RWPE2 (cell line): ENCODE measurements around the gene PAEP.
A peak's percentile ranks its signal among the peaks of the same experiment; 100 is the strongest.

Experiments used
- ATAC-seq: fragments of 200-7000 bp; cut with Tn5 transposase; 3 replicates; pipeline ENCODE4 v1.9.1; 2021; ENCODE audit warnings: low read depth
- DNase-seq: peaks from one replicate; pipeline ENCODE4 v3.0.0-alpha.2; 2020; ENCODE audit warnings: low spot score
- H3K27ac ChIP-seq: fragments of 450-650 bp; 2 replicates; pipeline ENCODE4 v1.5.1; 2017; ENCODE audit warnings: mild to moderate bottlenecking; ENCODE audit not compliant: poor library complexity, severe bottlenecking
- H3K27me3 ChIP-seq: fragments of 250-450 bp; sonication (Bioruptor Pico); 2 replicates; pipeline ENCODE4 v1.5.1; 2021; ENCODE audit warnings: mild to moderate bottlenecking, moderate library complexity; ENCODE audit not compliant: insufficient read depth, poor library complexity, severe bottlenecking
- H3K36me3 ChIP-seq: fragments of 250-450 bp; sonication (Bioruptor Pico); 2 replicates; pipeline ENCODE4 v1.5.1; 2020; ENCODE audit warnings: low read depth, mild to moderate bottlenecking, moderate library complexity
- H3K4me1 ChIP-seq: fragments of 250-450 bp; sonication (Bioruptor Pico); 2 replicates; pipeline ENCODE4 v1.5.1; 2021; ENCODE audit warnings: mild to moderate bottlenecking, moderate library complexity; ENCODE audit not compliant: insufficient read depth, poor library complexity, severe bottlenecking
- H3K4me3 ChIP-seq: fragments of 250-450 bp; sonication (Bioruptor Pico); 2 replicates; pipeline ENCODE4 v1.5.1; 2021; ENCODE audit warnings: mild to moderate bottlenecking, moderate library complexity; ENCODE audit not compliant: severe bottlenecking
- H3K9me3 ChIP-seq: fragments of 250-450 bp; sonication (Bioruptor Pico); 2 replicates; pipeline ENCODE4 v1.5.1; 2021; ENCODE audit warnings: mild to moderate bottlenecking, moderate library complexity; ENCODE audit not compliant: severe bottlenecking
- CTCF ChIP-seq: fragments of 450-650 bp; IDR thresholded peaks from one replicate; pipeline ENCODE4 v1.5.1; 2017; ENCODE audit warnings: mild to moderate bottlenecking, moderate library complexity; ENCODE audit not compliant: poor library complexity, severe bottlenecking

PAEP gene

DNA sequence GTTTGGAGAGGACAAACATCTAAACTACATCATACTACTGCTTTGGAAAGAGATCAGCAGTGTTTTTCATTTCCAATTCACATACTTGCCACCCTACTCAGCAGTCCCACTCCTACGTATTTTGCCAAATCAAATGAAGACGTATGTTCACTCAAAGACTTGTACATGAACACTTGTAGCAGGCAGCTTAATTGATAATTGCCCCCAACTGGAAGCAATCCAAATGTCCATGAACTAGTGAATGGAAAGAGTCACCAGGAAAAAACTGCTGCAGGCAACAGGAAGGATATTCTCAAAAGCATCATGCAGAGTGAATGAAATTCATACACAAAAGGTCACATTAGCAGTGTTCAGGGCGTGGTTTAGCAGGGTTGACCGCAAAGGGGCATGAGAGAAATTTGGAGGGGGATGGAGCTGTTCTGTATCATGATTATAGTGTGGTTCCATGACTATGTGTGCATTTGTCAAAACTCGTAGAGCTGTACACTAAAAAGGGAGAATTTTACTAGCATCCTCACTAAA is 38.8 kb downstream of the PAEP start:
- ATAC-seq: no peak
- peaks cover 4% of the 10 kb centered on the region for H3K27me3 ChIP-seq

GRCh38 chr9:135601988-135602387 is 40.4 kb downstream of the PAEP start:
- no peak for DNase-seq
- Histone ChIP-seq H3K9me3 (no peaks in the 10 kb centered on the region), H3K27ac (no peak overlapping the region), H3K36me3 (no peaks in the 10 kb centered on the region), H3K4me3 (no peak overlapping the region), H3K4me1 (no peaks in the 10 kb centered on the region), H3K27me3 (peaks cover 4% of the 10 kb centered on the region)
- no peak for ATAC-seq
- TF ChIP-seq CTCF: no peak

More for the DNA sequence above, 38.8 kb downstream of the PAEP start:
- Histone ChIP-seq H3K36me3 (no peaks in the 10 kb centered on the region), H3K27ac (no peak overlapping the region), H3K9me3 (no peaks in the 10 kb centered on the region), H3K4me3 (no peak overlapping the region), H3K4me1 (no peaks in the 10 kb centered on the region)
- TF ChIP-seq CTCF: no peak
- DNase-seq: no peak

DNA sequence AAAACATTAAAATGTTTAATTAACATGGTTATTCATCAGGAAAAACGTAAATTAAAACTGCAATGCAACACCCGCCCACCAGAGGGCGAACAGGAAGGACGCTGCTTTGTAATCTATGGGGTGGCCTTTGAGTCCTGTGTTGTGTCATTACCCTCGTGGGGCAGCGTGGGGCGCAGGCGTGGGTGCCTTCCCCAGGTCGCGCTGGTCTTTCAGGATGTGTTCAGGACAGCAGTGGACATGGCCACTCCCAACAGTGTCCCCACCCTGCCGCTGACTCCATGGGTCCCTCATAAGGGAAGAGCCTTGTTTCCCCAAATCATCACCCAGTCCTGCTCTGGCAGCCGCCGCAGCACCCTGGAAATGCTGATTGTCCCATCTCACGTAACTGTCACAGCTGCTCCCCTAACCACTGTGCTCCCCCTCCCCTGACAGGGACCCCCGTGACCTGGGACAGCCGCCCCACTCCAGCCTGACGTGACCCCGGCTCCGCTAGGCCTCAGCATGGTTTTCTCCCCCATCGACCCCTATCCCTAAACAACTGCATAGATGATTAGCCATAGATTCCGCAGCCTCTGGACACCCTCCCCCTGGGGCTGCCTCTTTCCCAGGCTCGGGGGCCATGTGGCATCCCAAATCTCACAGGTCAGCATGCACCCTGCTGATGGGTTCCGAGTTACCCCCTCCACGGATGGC is 41.4 kb downstream of the PAEP start:
- Histone ChIP-seq H3K4me1 (no peaks in the 10 kb centered on the region), H3K27me3 (peaks cover 4% of the 10 kb centered on the region), H3K9me3 (no peaks in the 10 kb centered on the region), H3K27ac (no peak overlapping the region), H3K4me3 (no peak overlapping the region), H3K36me3 (no peaks in the 10 kb centered on the region)
- DNase-seq (peak; percentile 48), ATAC-seq (no peak)
- TF ChIP-seq CTCF: peak; percentile 78

GRCh38 chr9:135604437-135605237 is 43.1 kb downstream of the PAEP start:
- H3K36me3 ChIP-seq: no peaks in the 10 kb centered on the region
- no peak for ATAC-seq
- H3K27me3 ChIP-seq: peaks cover under 1% of the 10 kb centered on the region
- no peaks in the 10 kb centered on the region for H3K9me3 ChIP-seq
- no peak overlapping the region for H3K27ac ChIP-seq
- H3K4me3 ChIP-seq: no peak overlapping the region
- peak; percentile 51 for DNase-seq
- no peaks in the 10 kb centered on the region for H3K4me1 ChIP-seq
- TF ChIP-seq CTCF: no peak
